ENCODE data around the gene ETV6. TPM values are rescaled to one million over a fixed set of nuclear protein-coding genes. Genes with fewer than 3 reads are reported as not detected.

The ETV6 gene
- total RNA-seq, 1 experiment from 2014 or later: 14.1 TPM

GRCh38 chr12:11920231-11920630 is 270.8 kb downstream of the ETV6 start (continued):
- TF ChIP-seq YY1 (IDR thresholded peaks at IDR 0.05; ENCODE audit: extremely low read depth, insufficient replicate concordance, low read depth, low read length) (no peak), EZH2phosphoT487 (IDR thresholded peaks at IDR 0.05; ENCODE audit: borderline replicate concordance) (no peak), MAX (IDR thresholded peaks at IDR 0.05) (no peak), EGR1 (IDR thresholded peaks at IDR 0.05; ENCODE audit: low read depth) (no peak), SP1 (IDR thresholded peaks at IDR 0.05; ENCODE audit: low read depth) (no peak)

GRCh38 chr12:11922361-11922760 is 272.9 kb downstream of the ETV6 start:
- TF ChIP-seq ZBTB33 (IDR thresholded peaks at IDR 0.05; ENCODE audit: extremely low read depth, insufficient replicate concordance, low read length) (no peak), SRF (IDR thresholded peaks at IDR 0.05; ENCODE audit: low read depth) (no peak), ZNF274 (IDR thresholded peaks at IDR 0.05; ENCODE audit: low read depth, low read length) (no peak), POLR2AphosphoS5 (IDR thresholded peaks at IDR 0.05; ENCODE audit: low read depth, low read length) (no peak), FOSL1 (IDR thresholded peaks at IDR 0.05; ENCODE audit: low read depth) (no peak), SIN3A (IDR thresholded peaks at IDR 0.05; ENCODE audit: low read depth) (no peak), REST (IDR thresholded peaks at IDR 0.05; ENCODE audit: low read depth) (no peak), CEBPB (IDR thresholded peaks at IDR 0.05; ENCODE audit: low read depth) (no peak), ATF3 (IDR thresholded peaks at IDR 0.05) (no peak), POLR2A (IDR thresholded peaks at IDR 0.05; ENCODE audit: borderline replicate concordance, extremely low read depth, insufficient read depth, insufficient read length) (no peak), ZFX (IDR thresholded peaks at IDR 0.05) (no peak), SP1 (IDR thresholded peaks at IDR 0.05; ENCODE audit: low read depth) (no peak), EZH2phosphoT487 (IDR thresholded peaks at IDR 0.05; ENCODE audit: borderline replicate concordance) (no peak), TCF7L2 (IDR thresholded peaks at IDR 0.05; ENCODE audit: borderline replicate concordance, extremely low read depth, insufficient read depth, insufficient read length) (no peak), EZH2 (IDR thresholded peaks at IDR 0.05) (no peak), JUND (IDR thresholded peaks at IDR 0.05) (no peak), RAD21 (IDR thresholded peaks at IDR 0.05; ENCODE audit: low read depth) (no peak)
- Histone ChIP-seq H3K4me3 (replicated peaks in 1 of 2; ENCODE audit: low read depth in 1 of 2, low read length in 2 of 2) (no peak overlapping the region), H3K79me2 (ENCODE audit: insufficient read depth, low read length) (no peaks in the 10 kb centered on the region), H3K36me3 (ENCODE audit: control insufficient read depth in 1 of 2, insufficient read depth in 2 of 2, low read length in 2 of 2) (no peaks in the 10 kb centered on the region), H3K9ac (ENCODE audit: low read length) (no peak overlapping the region), H2AFZ (ENCODE audit: low read depth, low read length, poor library complexity, severe bottlenecking) (no peak overlapping the region), H3K27ac (ENCODE audit: low read depth, low read length) (no peak overlapping the region), H3K4me1 (ENCODE audit: control insufficient read depth in 1 of 2, insufficient read depth in 2 of 2, low read length in 2 of 2) (no peaks in the 10 kb centered on the region), H3K4me2 (ENCODE audit: low read length) (no peak overlapping the region), H3K9me2 (ENCODE audit: insufficient read depth) (no peaks in the 10 kb centered on the region), H4K20me1 (ENCODE audit: insufficient read depth) (no peaks in the 10 kb centered on the region), H3K27me3 (ENCODE audit: insufficient read depth, low read length) (peaks cover 33% of the 10 kb centered on the region; the same call in 1 of the 2 replicates), H3K9me3 (ENCODE audit: control insufficient read depth in 1 of 2, insufficient read depth in 1 of 2, low read depth in 1 of 2, low read length in 2 of 2) (no peaks in the 10 kb centered on the region)
- peak; percentile 50 for ATAC-seq
- ChIA-PET POLR2A (no interaction called here), RAD21 (ENCODE audit: low non-redundant PET in 1 of 2, low total read pairs in 2 of 2, uncharacterized antibody in 2 of 2, unreplicated experiment in 2 of 2) (no interaction called here), CTCF (no interaction called here)
- peak; percentile 24 for DNase-seq (ENCODE audit: low read depth, low spot score)
- no TSS peak for BruUV-seq (replicated peaks)
- intact Hi-C loops (cut with micrococcal nuclease): no loop called here
